NCI-H446 (cell line): Measurements from ENCODE around the gene NOSTRIN.
"Not testable (repeated sequence)": the region's sequence is repeated elsewhere in the genome, so short reads cannot be mapped to it uniquely, and the experiment has no call there.

Experiments used
- DNase-seq, 2 experiments: peaks; one replicate each; lab custom pipeline; 2025; lab: John Stamatoyannopoulos, UW

NOSTRIN gene

GRCh38 chr2:168789776-168790175, 12.7 kb upstream of the NOSTRIN start:
- no peak for DNase-seq

DNA sequence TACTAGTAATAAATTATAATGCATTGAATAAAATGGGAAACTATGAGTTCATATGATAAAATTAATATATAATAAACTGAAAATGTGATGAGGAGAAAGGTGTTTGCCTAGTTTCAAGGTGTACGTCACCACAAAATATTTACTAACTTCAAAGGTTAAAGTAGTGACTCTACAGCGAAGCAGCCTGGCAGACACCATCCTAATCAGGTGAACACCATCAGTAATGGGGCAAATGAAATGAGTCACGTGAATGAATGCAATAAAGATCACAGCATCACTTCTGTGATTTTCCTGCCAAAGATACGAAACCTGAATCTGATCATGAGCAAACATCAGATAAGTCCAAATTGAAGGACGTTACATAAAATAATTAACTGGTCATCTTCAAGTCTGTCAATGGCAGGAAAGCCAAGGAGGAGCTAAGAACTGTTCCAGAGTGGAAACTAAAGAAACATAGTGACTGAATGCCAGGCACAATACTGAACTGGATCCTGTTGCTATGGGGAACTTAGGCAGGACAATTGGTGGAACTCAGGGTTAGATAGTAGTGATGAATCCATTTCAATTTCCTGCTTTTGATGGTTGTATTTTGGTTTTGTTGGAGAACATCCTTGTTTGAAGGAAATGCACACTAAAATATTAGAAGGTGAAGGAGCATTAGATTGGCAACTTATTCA, 12.1 kb upstream of the NOSTRIN start:
- no peak for DNase-seq

DNA sequence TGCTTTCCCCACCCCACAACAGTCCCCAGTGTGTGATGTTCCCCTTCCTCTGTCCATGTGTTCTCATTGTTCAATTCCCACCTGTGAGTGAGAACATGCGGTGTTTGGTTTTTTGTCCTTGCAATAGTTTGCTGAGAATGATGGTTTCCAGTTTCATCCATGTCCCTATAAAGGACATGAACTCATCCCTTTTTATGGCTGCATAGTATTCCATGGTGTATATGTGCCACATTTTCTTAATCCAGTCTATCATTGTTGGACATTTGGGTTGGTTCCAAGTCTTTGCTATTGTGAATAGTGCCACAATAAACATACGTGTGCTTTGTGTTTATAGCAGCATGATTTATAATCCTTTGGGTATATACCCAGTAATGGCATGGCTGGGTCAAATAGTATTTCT, 11.3 kb upstream of the NOSTRIN start:
- DNase-seq: not testable (repeated sequence)

- no peak for DNase-seq
Observed at GRCh38 chr2:168793596-168793995, 8.8 kb upstream of the NOSTRIN start.

- no peak for DNase-seq
Observed at GRCh38 chr2:168794968-168795367, 7.5 kb upstream of the NOSTRIN start.

DNA sequence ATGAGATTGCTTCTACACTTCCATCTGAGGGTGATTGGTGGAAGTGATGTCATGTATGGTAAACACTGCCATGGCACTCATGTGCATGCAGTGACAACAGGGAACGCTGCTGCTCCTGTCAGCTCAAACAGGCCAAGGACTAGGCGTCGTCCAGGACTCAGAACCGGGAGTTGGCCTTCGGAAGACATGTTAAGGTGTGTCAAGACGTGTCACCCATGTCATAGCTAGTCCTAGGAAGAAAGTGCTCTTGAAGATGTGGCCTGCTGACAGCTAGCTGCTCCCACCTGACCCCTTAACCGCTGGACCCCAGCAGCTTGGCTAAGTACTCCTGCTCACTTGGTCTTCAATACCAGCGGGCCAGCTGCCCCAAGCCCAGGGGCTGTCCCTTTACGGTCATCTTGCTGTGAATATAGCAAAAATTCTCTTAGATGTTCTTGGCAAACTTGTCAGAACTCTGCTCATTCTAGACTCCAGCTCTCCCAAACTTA, 6.3 kb upstream of the NOSTRIN start:
- DNase-seq: no peak

GRCh38 chr2:168796583-168797285, 5.7 kb upstream of the NOSTRIN start:
- no peak for DNase-seq

- no peak for DNase-seq
Observed at GRCh38 chr2:168797286-168797655, 5.2 kb upstream of the NOSTRIN start.

DNA sequence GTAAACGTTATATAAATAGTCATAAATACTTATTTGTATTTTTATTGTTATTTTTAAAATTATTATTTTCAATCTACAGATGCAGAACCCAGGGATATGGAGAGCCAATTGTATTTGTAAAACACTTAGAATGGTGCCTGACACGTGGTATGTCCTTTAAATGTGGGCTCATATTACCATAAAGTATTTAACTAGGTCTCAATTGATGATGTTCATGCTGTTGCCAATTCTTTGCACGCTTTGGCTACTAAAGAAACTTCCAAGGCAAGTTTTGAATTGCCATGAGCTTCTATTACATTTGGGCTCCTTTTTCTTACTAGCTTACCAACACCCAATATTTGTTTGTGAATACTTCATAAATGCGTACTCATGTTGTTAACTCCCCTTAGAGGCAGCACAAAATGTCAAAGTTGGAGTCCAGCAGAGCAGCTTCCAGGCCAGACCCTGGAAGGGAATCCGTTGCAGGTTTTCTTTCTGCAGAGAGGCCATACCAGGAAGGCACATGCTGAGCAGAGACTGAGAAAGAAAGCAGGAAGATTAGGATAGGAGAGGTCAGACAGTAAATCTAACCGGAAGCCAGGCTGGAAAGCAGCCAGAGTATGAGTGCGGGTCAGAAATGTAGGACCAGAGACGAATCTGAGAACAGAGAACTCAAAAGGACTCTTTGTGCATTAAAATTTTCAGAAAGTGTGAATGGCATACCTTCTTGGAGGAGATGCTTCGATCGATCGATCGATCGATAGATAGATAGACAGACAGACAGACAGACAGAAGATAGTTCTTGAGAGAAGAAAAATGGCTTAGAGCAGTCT, 4.2 kb upstream of the NOSTRIN start:
- no peak for DNase-seq

- no peak for DNase-seq
Observed at GRCh38 chr2:168798888-168799410, 3.5 kb upstream of the NOSTRIN start.

GRCh38 chr2:168801471-168801870, 966 bp upstream of the NOSTRIN start:
- no peak for DNase-seq

DNA sequence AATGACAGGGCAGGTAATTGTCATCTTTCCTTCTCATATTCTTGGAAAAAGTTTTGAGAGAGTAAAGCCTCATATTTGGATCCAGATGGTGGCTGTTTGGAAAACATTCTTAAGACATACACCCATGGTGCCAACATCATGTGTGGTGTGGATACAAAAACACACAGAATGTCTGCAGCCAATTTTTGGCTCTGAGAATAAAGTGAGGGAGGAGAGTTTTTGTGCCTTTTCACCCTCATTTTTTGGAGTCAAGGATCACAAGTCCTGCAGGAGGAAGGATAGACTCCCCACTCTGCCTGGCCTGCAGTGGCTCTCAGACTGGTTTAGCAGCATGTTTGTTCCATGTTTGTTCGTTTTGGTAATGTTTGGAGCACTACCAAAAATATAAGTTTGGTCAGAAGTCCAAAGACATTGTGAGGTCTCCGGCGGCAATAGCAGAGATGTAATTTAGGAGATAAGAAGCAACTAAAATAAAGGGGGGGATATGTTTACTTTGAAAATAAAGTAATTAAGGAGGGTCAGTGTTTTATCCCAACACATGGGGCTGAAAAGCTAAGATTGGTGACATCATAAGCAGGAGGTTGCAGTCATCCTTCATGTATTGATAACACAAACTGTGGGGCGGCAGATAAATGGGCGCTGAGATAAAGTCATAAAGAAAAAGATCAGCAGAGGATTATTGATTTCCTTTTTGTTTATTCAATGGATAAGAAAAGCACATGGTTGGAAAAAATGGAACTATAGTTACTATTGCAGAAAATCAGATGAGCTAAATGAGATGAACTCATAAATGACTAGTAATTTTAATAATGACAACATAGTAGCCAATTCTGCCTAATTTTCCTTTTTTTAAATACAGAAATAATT, 655 bp downstream of the NOSTRIN start:
- no peak for DNase-seq

GRCh38 chr2:168804214-168804613, 1.8 kb downstream of the NOSTRIN start:
- no peak for DNase-seq

DNA sequence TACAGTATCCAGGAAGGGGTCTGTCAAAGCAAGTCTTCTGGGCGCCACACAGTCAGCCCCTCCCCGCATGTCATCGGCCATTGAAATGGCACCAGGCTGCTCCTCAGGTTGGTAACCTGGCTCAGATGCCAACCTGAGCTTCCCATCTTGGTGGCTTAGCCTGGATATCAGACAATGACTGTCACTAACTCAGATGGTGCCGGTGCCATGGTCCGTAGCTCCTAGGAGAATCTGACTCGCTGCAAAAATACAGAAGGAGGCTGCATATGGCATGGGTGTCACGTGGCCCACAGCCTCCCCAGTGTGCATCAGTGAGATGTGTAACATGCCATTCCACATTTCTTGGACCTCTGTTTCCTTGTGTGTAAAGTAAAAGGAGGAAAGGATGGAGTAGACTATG, 3.2 kb downstream of the NOSTRIN start:
- no peak for DNase-seq

DNA sequence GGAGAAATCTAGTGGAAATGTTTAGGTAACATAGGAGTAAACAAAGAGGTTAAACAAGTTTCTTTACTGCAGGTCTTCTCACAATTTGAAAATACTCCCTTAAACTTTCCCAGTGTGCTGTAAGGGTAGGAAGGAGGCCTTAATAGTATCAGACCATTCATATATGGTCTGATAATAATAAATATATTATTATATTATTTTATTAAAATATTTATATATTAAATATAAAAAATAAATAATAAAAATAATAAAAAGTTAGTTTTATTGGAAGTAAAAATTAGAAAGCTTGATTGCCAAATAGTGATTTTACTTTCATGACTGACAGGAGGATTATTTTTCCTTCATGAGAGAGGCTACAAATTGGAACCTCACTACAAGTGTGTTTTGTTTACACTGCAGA, 7.1 kb downstream of the NOSTRIN start:
- no peak for DNase-seq

GRCh38 chr2:168810235-168810634, 7.8 kb downstream of the NOSTRIN start:
- DNase-seq: no peak

GRCh38 chr2:168811696-168812095, 9.3 kb downstream of the NOSTRIN start:
- no peak for DNase-seq

GRCh38 chr2:168814046-168814445, 11.6 kb downstream of the NOSTRIN start:
- DNase-seq: no peak

DNA sequence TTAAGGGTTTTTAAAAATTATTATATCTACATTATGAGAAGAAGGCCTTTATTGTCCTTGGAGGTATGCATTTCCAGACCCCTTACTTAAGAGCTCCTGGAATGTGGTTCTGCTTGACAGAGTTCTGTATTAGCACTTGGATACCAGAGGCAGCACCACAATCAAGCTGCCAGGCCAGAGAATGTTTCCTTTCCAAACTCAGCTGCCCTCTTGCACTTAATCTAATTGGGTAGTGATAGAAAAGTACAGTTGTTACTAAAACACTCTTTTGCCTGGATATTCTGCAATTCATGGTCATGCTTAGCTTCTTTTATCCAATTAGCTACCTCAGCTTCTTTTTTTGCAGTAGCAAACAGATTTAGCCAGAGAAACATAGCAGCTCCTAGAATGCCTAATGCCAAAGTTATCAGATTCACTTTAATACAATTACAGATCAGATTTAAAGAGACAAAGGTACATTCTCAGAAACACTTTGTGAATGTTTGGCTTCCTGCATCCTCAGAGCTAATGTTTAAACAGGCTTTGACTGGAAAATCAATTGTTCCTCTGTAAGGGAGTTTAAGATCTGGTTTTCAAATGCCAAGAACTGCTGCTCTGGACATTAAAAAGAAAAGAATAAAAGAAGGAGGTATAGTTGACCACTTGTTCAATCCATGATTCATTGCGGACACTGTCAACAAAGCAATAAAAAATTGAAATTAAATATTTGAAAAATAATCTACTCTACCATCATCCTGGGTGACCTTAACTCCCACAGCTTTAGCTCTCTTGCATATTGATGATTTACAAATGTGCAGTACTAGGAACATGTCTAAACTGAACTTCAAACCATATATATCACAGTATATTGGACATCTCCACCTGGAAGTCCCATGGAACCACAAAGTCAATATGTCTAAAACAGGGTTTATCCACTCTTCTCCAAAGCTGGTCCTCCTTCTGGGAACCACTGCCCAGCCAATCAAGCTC, 12.8 kb downstream of the NOSTRIN start:
- no peak for DNase-seq

DNA sequence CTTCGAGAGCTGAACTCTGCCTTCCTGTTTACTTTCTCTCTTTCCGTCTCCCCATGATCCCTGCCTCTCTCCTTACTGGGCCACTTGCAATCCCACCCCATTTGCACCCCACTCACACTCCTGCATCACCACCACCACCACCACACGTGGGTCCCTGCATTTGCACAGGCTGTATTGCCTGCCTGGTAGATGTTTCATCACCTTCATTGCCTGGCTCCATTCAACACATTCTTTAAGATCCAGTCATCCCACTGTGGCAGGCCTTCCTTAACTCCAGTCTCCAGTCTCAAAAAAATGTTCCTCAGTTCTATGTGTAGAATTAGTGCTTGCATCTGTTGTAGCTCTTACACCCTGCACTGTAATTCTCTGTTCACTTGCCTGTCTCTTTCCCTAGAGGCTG, 13.9 kb downstream of the NOSTRIN start:
- DNase-seq: no peak
